ENCODE measurements around the gene ZNF792. TPM values are rescaled to one million over a fixed set of nuclear protein-coding genes. Genes with fewer than 3 reads are reported as not detected.

ZNF792 gene
- total RNA-seq, 1 donor from 2014 or later = 4.9 TPM

- no peaks in the 10 kb centered on the region for H3K36me3 Mint-ChIP-seq (ENCODE audit: low read depth)
- CTCF ChIA-PET = no interaction called here
- POLR2A ChIA-PET = no interaction called here
Observed at GRCh38 chr19:34983786-34984185, 19.8 kb upstream of the ZNF792 start.

DNA sequence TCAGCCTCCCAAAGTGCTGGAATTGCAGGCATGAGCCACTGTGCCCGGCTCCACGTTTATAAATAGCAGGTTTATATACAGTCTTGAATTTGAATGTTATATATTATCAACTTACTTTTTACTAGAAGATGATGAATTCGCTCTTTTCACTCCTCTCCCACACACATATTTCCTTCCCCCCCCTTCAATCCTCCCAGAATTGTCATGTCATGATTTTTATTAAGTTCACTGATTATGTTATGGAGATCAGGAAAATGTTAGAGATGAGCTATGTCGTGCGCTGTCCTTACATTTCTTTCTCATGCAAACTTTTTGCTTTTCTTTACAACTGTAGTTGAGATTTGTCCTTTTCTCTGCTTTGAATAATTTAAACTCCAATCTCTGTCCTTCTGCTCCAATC is 18.2 kb upstream of the ZNF792 start:
- ChIA-PET CTCF (no interaction called here), POLR2A (no interaction called here)
- Mint-ChIP-seq H3K27me3 (peaks cover 15% of the 10 kb centered on the region), H3K9me3 (no peaks in the 10 kb centered on the region), H3K4me3 (no peak overlapping the region), H3K4me1 (peaks cover 3% of the 10 kb centered on the region), H3K36me3 (ENCODE audit: low read depth) (no peaks in the 10 kb centered on the region), H3K27ac (no peak overlapping the region)
- no peak for DNase-seq
- TF ChIP-seq, protein P1, sequence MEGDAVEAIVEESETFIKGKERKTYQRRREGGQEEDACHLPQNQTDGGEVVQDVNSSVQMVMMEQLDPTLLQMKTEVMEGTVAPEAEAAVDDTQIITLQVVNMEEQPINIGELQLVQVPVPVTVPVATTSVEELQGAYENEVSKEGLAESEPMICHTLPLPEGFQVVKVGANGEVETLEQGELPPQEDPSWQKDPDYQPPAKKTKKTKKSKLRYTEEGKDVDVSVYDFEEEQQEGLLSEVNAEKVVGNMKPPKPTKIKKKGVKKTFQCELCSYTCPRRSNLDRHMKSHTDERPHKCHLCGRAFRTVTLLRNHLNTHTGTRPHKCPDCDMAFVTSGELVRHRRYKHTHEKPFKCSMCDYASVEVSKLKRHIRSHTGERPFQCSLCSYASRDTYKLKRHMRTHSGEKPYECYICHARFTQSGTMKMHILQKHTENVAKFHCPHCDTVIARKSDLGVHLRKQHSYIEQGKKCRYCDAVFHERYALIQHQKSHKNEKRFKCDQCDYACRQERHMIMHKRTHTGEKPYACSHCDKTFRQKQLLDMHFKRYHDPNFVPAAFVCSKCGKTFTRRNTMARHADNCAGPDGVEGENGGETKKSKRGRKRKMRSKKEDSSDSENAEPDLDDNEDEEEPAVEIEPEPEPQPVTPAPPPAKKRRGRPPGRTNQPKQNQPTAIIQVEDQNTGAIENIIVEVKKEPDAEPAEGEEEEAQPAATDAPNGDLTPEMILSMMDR (IDR thresholded peaks at IDR 0.05) = no peak
- intact Hi-C loops (cut with micrococcal nuclease) = no loop called here
- no peak for ATAC-seq (ENCODE audit: low read depth)

More at GRCh38 chr19:34983786-34984185, 19.8 kb upstream of the ZNF792 start:
- Mint-ChIP-seq H3K4me1 (peaks cover 3% of the 10 kb centered on the region), H3K9me3 (no peaks in the 10 kb centered on the region), H3K4me3 (no peak overlapping the region), H3K27ac (no peak overlapping the region), H3K27me3 (peaks cover 15% of the 10 kb centered on the region)
- ATAC-seq (ENCODE audit: low read depth) (no peak), DNase-seq (no peak)
- TF ChIP-seq, protein P1 (IDR thresholded peaks at IDR 0.05) = no peak
- intact Hi-C loops (cut with micrococcal nuclease) = no loop called here

GRCh38 chr19:34979819-34980640 is 16.0 kb upstream of the ZNF792 start:
- Mint-ChIP-seq H3K4me3 (no peak overlapping the region), H3K9me3 (no peaks in the 10 kb centered on the region), H3K27ac (no peak overlapping the region), H3K4me1 (peaks cover 3% of the 10 kb centered on the region), H3K27me3 (peaks cover 15% of the 10 kb centered on the region), H3K36me3 (ENCODE audit: low read depth) (no peaks in the 10 kb centered on the region)
- intact Hi-C loops (cut with micrococcal nuclease) = no loop called here
- CTCF ChIA-PET = no interaction called here
- TF ChIP-seq, protein P1 (IDR thresholded peaks at IDR 0.05) = no peak
- POLR2A ChIA-PET = no interaction called here
- DNase-seq (no peak), ATAC-seq (ENCODE audit: low read depth) (no peak)

DNA sequence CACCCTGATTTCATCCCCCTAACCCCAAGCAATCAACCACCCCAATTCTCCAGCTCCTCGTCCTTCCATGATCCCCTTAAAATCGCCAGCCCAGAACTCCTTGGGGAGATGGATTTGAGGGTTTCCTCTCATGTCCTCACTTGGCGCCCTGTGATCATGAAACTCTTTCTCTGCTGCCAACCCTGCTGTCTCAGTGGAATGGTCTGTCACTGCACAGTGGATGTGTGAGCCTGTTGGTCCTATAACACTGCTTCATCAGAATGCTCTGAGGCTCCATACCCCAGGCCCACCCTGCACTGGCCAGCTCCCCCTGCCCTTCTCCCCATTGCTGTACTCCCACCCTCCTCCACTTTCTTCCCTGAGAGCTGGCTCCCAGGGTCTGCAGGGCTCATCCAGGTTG is 12.6 kb upstream of the ZNF792 start:
- no peak overlapping the region for H3K4me3 Mint-ChIP-seq
- H3K9me3 Mint-ChIP-seq = no peaks in the 10 kb centered on the region
- TF ChIP-seq, protein P1 (IDR thresholded peaks at IDR 0.05) = no peak
- H3K36me3 Mint-ChIP-seq (ENCODE audit: low read depth) = no peaks in the 10 kb centered on the region
- no peak for DNase-seq
- POLR2A ChIA-PET = no interaction called here
- no peak for ATAC-seq (ENCODE audit: low read depth)
- H3K27ac Mint-ChIP-seq = no peak overlapping the region
- peaks cover 5% of the 10 kb centered on the region for H3K4me1 Mint-ChIP-seq
- intact Hi-C loops (cut with micrococcal nuclease) = no loop called here
- peaks cover 9% of the 10 kb centered on the region for H3K27me3 Mint-ChIP-seq
- CTCF ChIA-PET = interaction anchor here (1.0 kb wide), 1 partner anchor 37 kb away, joined by 3 read pairs; no protein-coding TSS in a partner anchor

DNA sequence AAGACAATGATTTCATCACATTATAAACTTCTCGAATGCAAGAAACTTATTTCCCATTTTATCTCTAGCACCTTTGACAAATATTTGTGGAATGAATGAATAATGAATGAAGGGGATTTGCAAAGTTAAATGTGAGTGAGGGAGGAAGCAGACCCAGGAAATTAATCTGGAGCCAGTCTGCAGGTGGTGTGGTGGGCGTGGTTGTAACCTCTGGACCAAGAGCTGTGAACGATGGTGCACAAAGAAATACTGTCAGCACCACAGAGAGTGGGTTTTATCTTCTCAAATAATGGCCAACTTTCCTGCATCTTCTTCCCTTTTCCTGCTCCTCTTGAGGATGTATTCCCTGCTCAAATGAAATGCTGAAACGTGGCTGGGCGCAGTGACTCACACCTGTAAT is 11.0 kb upstream of the ZNF792 start:
- DNase-seq (no peak), ATAC-seq (ENCODE audit: low read depth) (no peak)
- TF ChIP-seq, protein P1 (IDR thresholded peaks at IDR 0.05) = no peak
- CTCF ChIA-PET = no interaction called here
- Mint-ChIP-seq H3K4me1 (peaks cover 5% of the 10 kb centered on the region), H3K36me3 (ENCODE audit: low read depth) (no peaks in the 10 kb centered on the region), H3K27me3 (peaks cover 12% of the 10 kb centered on the region), H3K4me3 (no peak overlapping the region), H3K27ac (no peak overlapping the region), H3K9me3 (no peaks in the 10 kb centered on the region)
- intact Hi-C loops (cut with micrococcal nuclease) = no loop called here
- POLR2A ChIA-PET = no interaction called here
